A549 (cell line): ENCODE measurements around the gene PCDH15. TPM values are rescaled to one million over a fixed set of nuclear protein-coding genes. Genes with fewer than 3 reads are reported as not detected.

Experiments
- ATAC-seq, 2 experiments: fragments of 200-7000 bp in 1 of 2; fragments of >200 bp in 1 of 2; cut with Nextera tagmentation in 1 of 2; cut with Tn5 transposase in 1 of 2; 3 replicates each; pipeline versions ENCODE4 v1.8.0 to v1.9.1; 2018 to 2020; ENCODE audit warnings: mild to moderate bottlenecking in 1 of 2, moderate library complexity in 1 of 2
- CTCF ChIA-PET: fragments of 300-600 bp; sonication (Branson Sonifier 250); formaldehyde crosslinking; extraction: SDS; loops from one replicate; lab custom pipeline; 2021; ENCODE audit warnings: antibody characterized with exemption, inconsistent platforms; lab: Yijun Ruan, JAX
- POLR2A ChIA-PET: fragments of 350-600 bp; formaldehyde crosslinking; extraction: SDS; loops from one replicate; lab custom pipeline; 2021; ENCODE audit warnings: antibody characterized with exemption, inconsistent platforms; lab: Yijun Ruan, JAX
- DNase-seq, 2 experiments: peaks; one replicate each; pipeline versions ENCODE4 v3.0.0 to v3.0.0-alpha.2; 2011 to 2016; ENCODE audit warnings: low read depth in 1 of 2, low spot score in 1 of 2
- FAIRE-seq: peaks from 2 replicates; lab custom pipeline; 2011; peaks lifted over from hg19 to GRCh38; lab: Jason Lieb, UNC
- H3K27ac ChIP-seq, 2 experiments: fragments of >200 bp; sonication (Bioruptor Twin); formaldehyde crosslinking; 3 replicates each; pipeline ENCODE4 v1.5.1; 2016 to 2017
- H3K4me1 ChIP-seq: fragments of >200 bp; sonication (Bioruptor Twin); formaldehyde crosslinking; 3 replicates; pipeline ENCODE4 v1.6.1; 2016
- H3K4me2 ChIP-seq: fragments of >200 bp; sonication (Bioruptor Twin); formaldehyde crosslinking; 3 replicates; pipeline ENCODE4 v1.6.1; 2016
- H3K4me3 ChIP-seq: fragments of >200 bp; sonication (Bioruptor Twin); formaldehyde crosslinking; 3 replicates; pipeline ENCODE4 v1.5.1; 2016
- H3K9me3 ChIP-seq: fragments of >200 bp; sonication (Bioruptor Twin); formaldehyde crosslinking; 3 replicates; pipeline ENCODE4 v1.6.1; 2016
- BCL3 ChIP-seq: fragments of >200 bp; sonication (Bioruptor Twin); formaldehyde crosslinking; IDR thresholded peaks from 3 replicates; pipeline ENCODE4 v1.6.1; 2016
- EHF ChIP-seq: fragments of 250-450 bp; sonication (Bioruptor Pico); IDR thresholded peaks from 2 replicates; pipeline ENCODE4 v1.5.0; 2020; ENCODE audit warnings: mild to moderate bottlenecking
- EHMT2 ChIP-seq: fragments of 200-600 bp; sonication (generic); IDR thresholded peaks from 2 replicates; pipeline ENCODE4 v1.6.1; 2016; ENCODE audit warnings: antibody characterized with exemption, low read depth, mild to moderate bottlenecking, moderate library complexity
- EP300 ChIP-seq, 2 experiments: fragments of >200 bp; sonication (Bioruptor Twin); formaldehyde crosslinking; IDR thresholded peaks; 2 replicates in 1 of 2; 3 replicates in 1 of 2; pipeline ENCODE4 v1.6.1; 2016 to 2017
- GATA3 ChIP-seq: IDR thresholded peaks from 2 replicates; pipeline ENCODE4 v1.6.1; 2012; ENCODE audit warnings: borderline replicate concordance
- HEYL ChIP-seq: fragments of 250-450 bp; sonication (Bioruptor Pico); IDR thresholded peaks from 2 replicates; pipeline ENCODE4 v1.8.0; 2021; ENCODE audit warnings: mild to moderate bottlenecking, moderate library complexity
- HOXB5 ChIP-seq: fragments of 250-450 bp; sonication (Bioruptor Pico); IDR thresholded peaks from 2 replicates; pipeline ENCODE4 v1.5.0; 2020; ENCODE audit warnings: mild to moderate bottlenecking, moderate library complexity
- JUN ChIP-seq, 2 experiments: fragments of >200 bp; sonication (Bioruptor Twin); formaldehyde crosslinking; IDR thresholded peaks; 2 replicates in 1 of 2; 3 replicates in 1 of 2; pipeline ENCODE4 v1.6.1; 2016 to 2017
- KDM5A ChIP-seq: fragments of 200-600 bp; sonication (generic); IDR thresholded peaks from 2 replicates; pipeline ENCODE4 v1.6.1; 2016; ENCODE audit warnings: antibody characterized with exemption, mild to moderate bottlenecking
- MAFK ChIP-seq: fragments of 450-650 bp; IDR thresholded peaks from 2 replicates; pipeline ENCODE4 v1.6.1; 2014; ENCODE audit not compliant: partially characterized antibody
- NFE2L2 ChIP-seq: fragments of 150-350 bp; conservative IDR thresholded peaks from 2 replicates; pipeline ENCODE4 v1.6.1; 2014; ENCODE audit warnings: low read length
- NPAS2 ChIP-seq: fragments of 250-450 bp; sonication (Bioruptor Pico); IDR thresholded peaks from 2 replicates; pipeline ENCODE4 v1.8.0; 2022; ENCODE audit warnings: mild to moderate bottlenecking, moderate library complexity, borderline replicate concordance
- PHF8 ChIP-seq: fragments of 200-600 bp; sonication (generic); IDR thresholded peaks from 2 replicates; pipeline ENCODE4 v1.6.1; 2016; ENCODE audit warnings: low read depth, mild to moderate bottlenecking, antibody characterized with exemption, moderate library complexity, borderline replicate concordance
- POLR2A ChIP-seq: IDR thresholded peaks from 2 replicates; pipeline ENCODE4 v1.6.1; 2012; ENCODE audit warnings: mild to moderate bottlenecking, low read length
- POLR2AphosphoS2 ChIP-seq: conservative IDR thresholded peaks from 2 replicates; pipeline ENCODE4 v1.6.1; 2012; ENCODE audit warnings: low read length, improper control_type of control experiment, inconsistent platforms
- RAD21 ChIP-seq, 2 experiments: fragments of >200 bp in 1 of 2; sonication (Bioruptor Twin) in 1 of 2; formaldehyde crosslinking in 1 of 2; IDR thresholded peaks in 1 of 2; conservative IDR thresholded peaks in 1 of 2; 2 replicates in 1 of 2; 3 replicates in 1 of 2; pipeline ENCODE4 v1.6.1; 2012 to 2018; ENCODE audit warnings: inconsistent platforms in 1 of 2
- RARB ChIP-seq: fragments of 250-450 bp; sonication (Bioruptor Pico); IDR thresholded peaks from 2 replicates; pipeline ENCODE4 v1.8.0; 2021; ENCODE audit warnings: mild to moderate bottlenecking, moderate library complexity
- RCOR1 ChIP-seq: fragments of 150-350 bp; IDR thresholded peaks from 2 replicates; pipeline ENCODE4 v1.6.1; 2014; ENCODE audit warnings: antibody characterized with exemption, low read length, low read depth
- RFX5 ChIP-seq: fragments of 450-650 bp; IDR thresholded peaks from 2 replicates; pipeline ENCODE4 v1.7.1; 2014; ENCODE audit warnings: antibody characterized with exemption, mild to moderate bottlenecking, moderate library complexity
- RNF2 ChIP-seq: fragments of 200-600 bp; sonication (generic); IDR thresholded peaks from 2 replicates; pipeline ENCODE4 v1.6.1; 2016; ENCODE audit warnings: low read depth, mild to moderate bottlenecking, antibody characterized with exemption, moderate library complexity, borderline replicate concordance
- SMC3 ChIP-seq: fragments of >200 bp; sonication (Bioruptor Twin); formaldehyde crosslinking; IDR thresholded peaks from 3 replicates; pipeline ENCODE4 v1.6.1; 2018; ENCODE audit warnings: inconsistent platforms
- TP53 ChIP-seq: fragments of 250-450 bp; sonication (Bioruptor Pico); IDR thresholded peaks from 2 replicates; pipeline ENCODE4 v1.5.0; 2021; ENCODE audit warnings: mild to moderate bottlenecking, moderate library complexity
- ZC3H11A ChIP-seq: fragments of 450-650 bp; IDR thresholded peaks from 2 replicates; pipeline ENCODE4 v1.6.1; 2014; ENCODE audit warnings: antibody characterized with exemption, mild to moderate bottlenecking
- ZFP36 ChIP-seq: fragments of 450-650 bp; IDR thresholded peaks from 2 replicates; pipeline ENCODE4 v1.6.1; 2014; ENCODE audit warnings: borderline replicate concordance; ENCODE audit not compliant: partially characterized antibody
- WGBS: methylation state at CpG from one replicate; pipeline ENCODE4 v1.1.6; 2017; ENCODE audit errors: missing lambda C conversion rate; 5-methylcytosine and 5-hydroxymethylcytosine counted together
- polyA plus RNA-seq, 4 experiments: library from polyadenylated mRNA; depleted of rRNA in 3 of 4; stranded (reverse); fragments of >200 nt; fragmentation: RNase III in 1 of 4; extraction: RNeasy Plus Mini Kit Qiagen cat#74134 plus additional on column Dnase treatment in 1 of 4; gene quantifications; 2 replicates in 3 of 4; 3 replicates in 1 of 4; pipeline ENCODE4 v1.2.3, GENCODE V29; 2011 to 2017
- TF ChIP-seq, protein P1 (sequence below): IDR thresholded peaks from 2 replicates; pipeline ENCODE4 v1.6.1; 2012; ENCODE audit warnings: low read depth, borderline replicate concordance
- TF ChIP-seq, protein P2 (sequence below): fragments of 250-450 bp; sonication (Bioruptor Pico); IDR thresholded peaks from 2 replicates; pipeline ENCODE4 v1.5.0; 2020; ENCODE audit warnings: low read depth, mild to moderate bottlenecking, moderate library complexity

Gene PCDH15
- polyA plus RNA-seq, 2 of the 4 experiments (the other 2 are of a cell fraction): 0.03 TPM; not detected in 1

DNA sequence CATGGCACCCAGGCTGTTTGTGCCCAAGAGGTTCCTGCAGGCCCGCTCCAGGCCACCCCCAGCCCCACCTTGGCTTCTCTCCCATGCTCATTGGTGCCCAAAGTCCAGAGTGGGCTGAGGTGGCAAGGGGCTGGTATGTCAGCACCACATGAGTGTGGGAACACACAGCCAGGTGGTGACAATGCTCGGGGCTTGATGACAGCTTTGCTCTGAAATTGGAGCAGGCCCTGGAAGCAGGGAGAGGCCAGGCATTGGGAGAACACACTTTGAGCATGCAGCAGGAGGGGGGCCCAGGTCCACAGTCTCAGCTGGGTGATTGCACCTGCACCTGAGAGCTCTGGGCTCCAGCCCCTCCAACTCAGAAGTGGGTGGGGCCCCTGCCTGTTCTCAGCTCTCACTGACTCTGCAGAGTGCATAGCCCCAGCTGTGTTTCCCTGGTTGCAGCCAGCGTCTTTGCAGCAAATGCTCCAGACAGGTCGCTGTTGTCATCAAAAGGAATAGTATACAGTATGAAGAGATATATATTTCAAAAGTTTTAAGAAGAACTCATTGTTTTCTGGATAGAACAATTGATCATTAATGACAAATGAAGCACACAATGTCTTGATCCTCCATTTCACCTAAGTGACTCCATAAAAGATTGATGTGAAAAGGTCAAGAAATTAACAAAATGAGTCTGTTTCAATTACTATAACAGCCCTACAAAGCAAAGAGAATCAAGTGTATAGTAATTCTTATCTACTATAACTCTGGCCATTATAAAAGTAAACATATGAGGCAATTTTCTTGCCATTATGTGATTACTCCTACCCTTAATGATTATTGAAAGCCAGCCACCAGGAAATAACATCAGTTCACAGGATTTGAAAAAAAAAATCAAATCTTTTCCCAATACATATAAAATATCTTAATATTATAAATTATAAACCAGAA is 848.1 kb downstream of the PCDH15 start:
- no peak for DNase-seq
- POLR2A ChIA-PET: no interaction called here
- H3K4me2 ChIP-seq: no peak overlapping the region
- ATAC-seq: no peak
- CTCF ChIA-PET: no interaction called here
- H3K9me3 ChIP-seq: no peaks in the 10 kb centered on the region; the same call in 2 of the 3 replicates
- no peak for FAIRE-seq
- H3K4me1 ChIP-seq: no peaks in the 10 kb centered on the region
- no peak overlapping the region for H3K4me3 ChIP-seq
- no peak overlapping the region for H3K27ac ChIP-seq
- WGBS: 9% methylated on average over 2 of the region's 4 CpGs
- TF ChIP-seq JUN (IDR thresholded peaks at IDR 0.05): no peak
- TF ChIP-seq EHMT2: no peak
- TF ChIP-seq EP300 (IDR thresholded peaks at IDR 0.05): no peak
- TF ChIP-seq GATA3: no peak
- TF ChIP-seq RNF2: no peak
- TF ChIP-seq HOXB5 (CRISPR knock-in tag): no peak
- TF ChIP-seq RFX5: no peak
- no peak for TF ChIP-seq POLR2A
- no peak for TF ChIP-seq EHF
- no peak for TF ChIP-seq PHF8
- no peak for TF ChIP-seq SMC3
- no peak for TF ChIP-seq TP53 (CRISPR knock-in tag)
- TF ChIP-seq BCL3: no peak

- Histone ChIP-seq H3K27ac (no peak overlapping the region), H3K4me3 (no peak overlapping the region), H3K4me2 (no peak overlapping the region), H3K4me1 (no peaks in the 10 kb centered on the region), H3K9me3 (no peaks in the 10 kb centered on the region; the same call in 2 of the 3 replicates)
- ATAC-seq (no peak), FAIRE-seq (no peak), DNase-seq (no peak)
- POLR2A ChIA-PET: no interaction called here
- 20% methylated on average over 5 of the region's 5 CpGs for WGBS
- TF ChIP-seq KDM5A (no peak), PHF8 (no peak), POLR2AphosphoS2 (no peak), ZFP36 (no peak), RFX5 (no peak), TP53 (CRISPR knock-in tag) (no peak), RAD21 (conservative IDR thresholded peaks at IDR 0.05 in 1 of 2, IDR thresholded peaks at IDR 0.05 in 1 of 2) (no peak), RNF2 (no peak), EHF (no peak), EP300 (IDR thresholded peaks at IDR 0.05) (no peak), NFE2L2 (no peak), MAFK (no peak), GATA3 (no peak), RARB (CRISPR knock-in tag) (no peak), RCOR1 (no peak), NPAS2 (CRISPR knock-in tag) (no peak), ZC3H11A (no peak), HEYL (CRISPR knock-in tag) (no peak)
- TF ChIP-seq, protein P1, sequence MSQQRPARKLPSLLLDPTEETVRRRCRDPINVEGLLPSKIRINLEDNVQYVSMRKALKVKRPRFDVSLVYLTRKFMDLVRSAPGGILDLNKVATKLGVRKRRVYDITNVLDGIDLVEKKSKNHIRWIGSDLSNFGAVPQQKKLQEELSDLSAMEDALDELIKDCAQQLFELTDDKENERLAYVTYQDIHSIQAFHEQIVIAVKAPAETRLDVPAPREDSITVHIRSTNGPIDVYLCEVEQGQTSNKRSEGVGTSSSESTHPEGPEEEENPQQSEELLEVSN: no peak
- TF ChIP-seq, protein P2, sequence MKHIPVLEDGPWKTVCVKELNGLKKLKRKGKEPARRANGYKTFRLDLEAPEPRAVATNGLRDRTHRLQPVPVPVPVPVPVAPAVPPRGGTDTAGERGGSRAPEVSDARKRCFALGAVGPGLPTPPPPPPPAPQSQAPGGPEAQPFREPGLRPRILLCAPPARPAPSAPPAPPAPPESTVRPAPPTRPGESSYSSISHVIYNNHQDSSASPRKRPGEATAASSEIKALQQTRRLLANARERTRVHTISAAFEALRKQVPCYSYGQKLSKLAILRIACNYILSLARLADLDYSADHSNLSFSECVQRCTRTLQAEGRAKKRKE: no peak
- CTCF ChIA-PET: no interaction called here
Observed at GRCh38 chr10:53939654-53940053, 861.4 kb downstream of the PCDH15 start.
